Measurements from ENCODE around the gene RSPH10B2.
"Not testable (repeated sequence)": the region's sequence is repeated elsewhere in the genome, so short reads cannot be mapped to it uniquely, and the experiment has no call there.

- not testable (repeated sequence) for TF ChIP-seq CTCF, POLR2AphosphoS5, EP300, POLR2A (IDR thresholded peaks at IDR 0.05)
Measured at GRCh38 chr7:6728893-6729491, 24.9 kb upstream of the RSPH10B2 start.

Data from sigmoid colon (tissue), 4 donors.